Measurements from ENCODE around the gene RPS6KL1.

RPS6KL1 gene

DNA sequence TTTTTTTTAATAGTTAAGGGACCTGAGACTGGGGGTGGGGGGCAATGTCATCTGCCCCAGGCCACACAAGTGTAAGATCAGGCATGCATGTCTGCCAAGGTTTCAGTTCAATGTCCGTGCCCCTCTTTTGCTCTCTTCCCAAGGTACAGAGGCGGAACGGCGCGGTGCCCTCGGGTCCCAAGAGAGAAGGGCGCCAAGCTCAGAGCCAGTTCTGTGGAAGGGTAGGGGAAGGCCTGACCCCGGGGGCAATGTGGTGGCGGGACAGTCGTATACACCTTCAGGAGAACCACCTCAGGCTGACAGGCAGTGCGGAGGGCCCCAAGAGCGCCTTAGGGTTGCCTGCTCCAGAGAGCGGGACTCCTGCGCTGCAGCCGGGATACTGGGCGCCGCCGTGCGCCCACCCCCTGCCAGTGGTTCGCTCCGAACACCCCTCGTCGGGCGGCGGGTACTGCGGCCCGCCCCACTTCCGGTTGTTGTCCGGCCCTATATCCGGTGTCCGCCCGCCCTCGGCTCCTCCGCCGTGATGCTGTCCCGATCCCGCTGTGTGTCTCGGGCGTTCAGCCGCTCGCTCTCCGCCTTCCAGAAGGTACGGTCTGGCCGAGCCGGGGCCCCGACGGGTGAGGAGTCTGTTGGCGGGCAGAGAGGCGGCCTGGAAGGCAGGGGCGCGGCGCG, 41.5 kb downstream of the RPS6KL1 start, which contains the start of gene DLST:
Gene DLST (plus strand): TSS at position 486 of the 672 bp plus-strand sequence. CDS start 38 bp downstream, at position 524.
- DNase-seq: peak; percentile 83

DNA sequence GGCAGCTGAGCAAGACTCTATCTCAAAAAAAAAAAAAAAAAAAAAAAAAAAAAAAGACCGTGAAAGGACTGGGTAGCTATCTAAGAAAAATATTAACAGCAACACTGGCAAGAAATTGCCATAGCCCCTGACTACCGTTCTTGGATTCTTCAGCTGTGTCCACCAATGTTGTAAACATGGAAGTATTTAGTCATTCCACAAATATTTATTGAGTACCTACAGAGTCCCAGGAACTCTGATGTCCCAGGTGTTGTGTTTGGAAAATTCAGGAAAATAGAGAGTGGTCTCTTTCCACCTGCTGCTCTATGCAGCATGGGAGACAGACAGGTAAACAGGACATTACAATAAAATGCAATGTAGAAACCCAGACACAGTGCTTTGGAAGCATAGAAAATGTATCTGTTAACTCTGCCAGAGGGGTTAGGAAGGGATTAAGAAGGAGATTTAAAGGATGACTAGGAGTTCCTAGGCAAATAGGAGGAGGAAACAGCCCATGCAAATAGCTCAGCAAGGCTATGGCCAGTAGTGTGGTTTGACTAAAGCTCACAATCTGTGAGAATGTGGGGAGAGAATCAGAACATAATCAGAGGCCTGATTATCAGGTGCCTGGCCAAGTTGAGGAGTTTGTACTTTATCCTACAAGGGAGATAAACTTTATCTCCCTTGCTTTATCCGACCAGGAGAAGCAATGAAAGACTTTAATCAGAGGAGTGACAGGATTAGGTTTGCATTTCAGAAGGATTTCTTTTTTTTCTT, 43.5 kb downstream of the RPS6KL1 start:
- no peak for DNase-seq

DNA sequence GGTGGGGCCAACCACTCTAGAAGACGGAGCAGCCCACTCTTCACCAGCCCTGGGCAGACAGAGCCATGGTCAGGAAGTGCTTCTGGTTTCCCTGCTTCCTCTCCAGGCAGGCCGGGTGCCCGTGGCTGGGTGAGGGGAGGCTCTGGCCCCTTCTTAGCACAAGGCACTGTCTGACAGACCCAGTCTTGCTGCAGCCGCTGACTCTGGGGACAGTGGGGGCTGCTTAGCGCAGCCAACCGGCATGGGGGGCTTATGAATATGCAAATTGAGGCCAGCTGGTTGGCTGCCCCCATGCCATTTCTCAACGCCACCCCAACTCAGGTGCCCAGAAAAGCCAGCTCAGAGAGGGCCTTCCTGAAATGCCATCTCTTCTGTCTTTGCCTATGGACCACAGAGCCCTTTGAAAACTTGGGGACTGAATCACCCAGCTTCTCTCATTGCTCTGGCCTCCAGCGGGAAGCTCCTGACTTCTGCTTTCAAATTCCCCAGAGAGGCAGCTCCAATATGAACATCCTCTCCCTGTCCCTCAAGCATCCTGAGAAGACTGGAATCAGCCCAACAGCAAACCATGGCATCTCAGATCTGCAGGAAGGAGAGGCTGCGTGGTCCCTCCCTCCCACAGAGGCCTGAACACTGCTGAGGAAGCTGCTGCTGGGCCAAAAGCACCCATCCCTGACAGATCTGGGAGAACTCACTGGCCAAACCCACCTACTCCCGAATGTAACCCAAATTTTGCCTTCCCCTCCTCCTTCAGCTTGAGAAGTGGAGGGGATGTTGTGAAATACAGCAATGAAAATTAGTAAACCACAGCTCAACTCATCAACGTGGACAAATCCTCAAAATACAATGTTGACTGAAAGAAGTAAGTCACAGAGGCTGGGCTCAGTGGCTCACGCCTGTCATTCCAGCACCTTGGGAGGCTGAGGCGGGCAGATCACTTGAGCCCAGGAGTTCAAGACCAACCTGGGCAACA, 46.8 kb downstream of the RPS6KL1 start, which contains the start of gene PROX2:
Gene PROX2 (minus strand): TSS at position 205 of the 973 bp plus-strand sequence. CDS start 12,311 bp downstream, outside the sequence.
- DNase-seq: peak; percentile 26

GRCh38 chr14:74875204-74875603, 47.9 kb downstream of the RPS6KL1 start:
- DNase-seq: no peak

DNA sequence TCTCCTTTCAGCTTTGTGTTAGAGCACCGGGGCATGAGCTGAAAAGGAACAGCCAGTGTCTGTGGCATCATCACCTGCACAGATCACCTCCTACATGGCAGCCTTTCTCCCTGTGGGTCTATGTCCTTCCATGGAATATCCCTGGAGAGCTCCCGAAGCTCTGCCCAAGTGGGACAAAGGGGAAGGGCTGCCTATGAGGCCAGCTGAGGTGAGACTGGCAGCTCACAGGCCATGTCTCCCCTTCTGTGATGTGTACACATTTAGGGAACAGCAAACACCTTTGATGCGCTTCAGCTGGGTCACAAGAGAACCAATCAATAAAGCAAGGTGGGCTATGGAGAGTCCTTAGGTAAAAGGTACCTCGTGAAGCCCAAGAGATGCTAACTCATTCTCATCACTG, 51.2 kb downstream of the RPS6KL1 start:
- DNase-seq: no peak

DNA sequence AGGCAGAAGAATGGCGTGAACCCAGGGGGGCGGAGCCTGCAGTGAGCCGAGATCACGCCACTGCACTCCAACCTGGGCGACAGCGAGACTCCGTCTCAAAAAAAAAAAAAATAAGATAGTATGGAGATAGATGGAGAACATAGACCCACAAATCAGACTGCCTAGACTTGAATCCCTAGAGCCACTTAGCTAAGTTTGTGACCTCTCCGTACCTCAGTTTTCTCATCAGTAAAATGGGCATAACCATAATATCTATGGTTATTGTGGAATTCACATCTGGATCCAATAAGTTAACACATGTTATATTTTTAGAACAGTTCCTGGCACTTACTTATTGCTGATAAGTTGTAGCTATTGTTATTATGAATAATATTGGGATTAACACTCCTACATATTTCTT, 54.3 kb downstream of the RPS6KL1 start:
- DNase-seq: no peak

- DNase-seq: peak; percentile 42
These were observed 55.4 kb downstream of the RPS6KL1 start for GRCh38 chr14:74867673-74868072.

GRCh38 chr14:74866708-74867389, 56.2 kb downstream of the RPS6KL1 start:
- no peak for DNase-seq

DNA sequence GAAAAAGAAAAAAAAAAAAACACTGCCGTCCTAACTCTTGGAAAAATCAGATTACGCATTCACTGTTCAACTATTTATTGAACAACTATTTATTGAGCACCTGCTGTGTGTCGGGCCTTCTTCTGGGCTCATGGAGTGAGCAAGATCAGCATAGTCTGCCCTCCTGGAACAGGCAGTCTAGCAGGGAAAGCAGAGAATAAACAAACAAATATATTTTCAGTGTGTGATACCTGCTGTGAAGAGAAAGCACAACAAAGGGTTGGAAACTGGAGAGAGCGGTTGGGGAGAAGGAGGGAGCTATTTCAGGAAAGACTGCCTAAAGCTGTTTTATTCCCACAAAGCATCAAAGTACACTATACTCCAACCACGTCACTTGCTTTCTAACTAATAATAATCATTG, 57.9 kb downstream of the RPS6KL1 start:
- DNase-seq: no peak

- no peak for DNase-seq
These were observed 58.9 kb downstream of the RPS6KL1 start for GRCh38 chr14:74864198-74864597.

GRCh38 chr14:74863274-74863673, 59.8 kb downstream of the RPS6KL1 start:
- DNase-seq: no peak

GRCh38 chr14:74861734-74862090, 61.3 kb downstream of the RPS6KL1 start:
- no peak for DNase-seq

GRCh38 chr14:74860899-74861733, 61.9 kb downstream of the RPS6KL1 start:
- peak; percentile 96 for DNase-seq

DNA sequence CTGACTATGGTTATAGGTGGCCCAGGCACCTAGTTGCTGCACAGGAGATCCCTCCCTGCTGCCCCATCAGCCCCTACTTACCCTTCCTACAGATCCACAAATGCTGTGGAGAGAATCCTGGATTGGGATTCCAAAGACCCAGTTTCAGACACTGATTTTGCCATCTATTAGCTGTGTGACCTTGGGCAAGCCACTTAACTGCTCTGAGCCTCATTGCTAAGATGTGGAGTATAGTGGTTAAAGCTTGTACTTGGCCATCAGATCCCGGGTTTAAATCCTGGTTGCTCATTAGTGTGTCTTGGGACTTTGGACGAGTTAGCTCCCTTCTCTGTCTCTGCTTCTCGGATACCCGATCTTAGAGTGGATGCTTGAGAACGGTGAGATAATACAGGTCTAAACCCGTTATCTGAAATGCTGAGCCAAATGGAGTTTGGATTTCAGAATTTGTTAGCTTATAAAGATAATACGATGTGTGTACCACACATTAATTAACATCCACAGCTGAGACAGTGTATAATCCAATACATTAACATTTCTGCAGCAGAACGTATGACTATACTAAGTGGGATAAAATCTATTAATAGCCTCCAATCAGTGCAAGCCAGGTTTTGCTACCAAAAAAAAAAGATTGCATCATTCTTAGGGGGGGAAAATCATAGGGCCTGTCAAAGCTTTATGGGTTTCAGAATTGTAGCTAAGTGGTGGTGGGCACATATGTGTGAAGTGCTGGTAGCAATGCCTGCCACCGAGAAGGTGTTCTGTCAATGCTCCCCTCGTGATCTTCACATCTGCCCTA, 63.1 kb downstream of the RPS6KL1 start:
- DNase-seq: no peak

DNA sequence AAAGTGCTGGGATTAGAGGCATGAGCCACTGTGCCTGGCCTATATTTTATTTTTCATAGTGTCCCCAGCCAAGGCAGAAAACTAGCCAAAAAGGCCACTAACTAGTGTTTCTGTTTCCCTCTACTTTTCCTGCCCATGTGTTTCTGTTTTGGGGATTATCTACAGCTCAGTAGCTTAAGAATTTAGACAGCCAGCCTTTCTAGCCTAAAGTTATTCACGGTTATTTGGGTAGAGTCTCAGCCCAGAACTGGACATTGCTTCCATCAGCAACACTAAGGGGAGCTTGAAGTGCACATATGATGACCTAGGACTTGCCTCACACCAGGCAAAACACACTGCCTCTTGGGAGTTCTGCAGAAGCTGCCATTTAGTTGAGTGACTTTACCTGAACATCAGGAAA, 65.0 kb downstream of the RPS6KL1 start:
- no peak for DNase-seq

DNA sequence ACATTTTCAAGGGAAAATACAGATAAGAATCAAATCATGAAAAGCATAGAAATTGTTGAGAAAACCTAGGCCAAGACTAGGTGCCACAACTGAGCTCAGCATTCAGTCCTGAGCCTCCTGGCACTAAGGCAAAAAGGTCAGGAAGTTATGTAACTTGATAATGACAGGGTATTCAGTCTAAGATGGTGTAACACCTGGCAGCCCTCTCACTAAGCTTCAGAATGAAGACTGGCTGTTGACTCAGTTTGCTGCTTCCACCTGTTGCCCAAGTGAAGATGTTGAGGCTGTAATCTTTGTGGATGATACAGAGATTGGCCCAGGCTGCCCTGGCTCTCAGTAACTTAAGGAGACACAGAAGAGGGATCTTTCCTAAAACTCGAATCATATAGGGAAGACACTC, 66.7 kb downstream of the RPS6KL1 start:
- no peak for DNase-seq

DNA sequence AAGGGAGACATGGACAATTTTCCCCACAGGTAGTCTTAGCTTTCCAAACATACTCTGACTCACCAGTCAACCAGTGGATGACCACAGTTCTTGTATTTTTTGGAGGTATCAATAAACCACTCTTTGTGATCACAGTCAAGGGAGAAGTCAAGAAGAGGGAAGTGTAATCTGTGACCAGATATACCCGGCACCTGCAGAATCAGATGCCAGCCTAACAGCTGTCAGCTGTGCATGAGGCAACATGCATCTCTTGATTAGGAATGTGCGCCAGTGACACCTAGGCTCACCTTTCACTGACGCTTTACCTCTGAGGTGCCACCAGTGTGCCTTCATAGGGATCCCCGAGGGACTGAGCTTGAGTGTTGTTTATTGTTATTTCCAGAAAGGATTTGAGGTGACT, 67.1 kb downstream of the RPS6KL1 start:
- DNase-seq: no peak

DNA sequence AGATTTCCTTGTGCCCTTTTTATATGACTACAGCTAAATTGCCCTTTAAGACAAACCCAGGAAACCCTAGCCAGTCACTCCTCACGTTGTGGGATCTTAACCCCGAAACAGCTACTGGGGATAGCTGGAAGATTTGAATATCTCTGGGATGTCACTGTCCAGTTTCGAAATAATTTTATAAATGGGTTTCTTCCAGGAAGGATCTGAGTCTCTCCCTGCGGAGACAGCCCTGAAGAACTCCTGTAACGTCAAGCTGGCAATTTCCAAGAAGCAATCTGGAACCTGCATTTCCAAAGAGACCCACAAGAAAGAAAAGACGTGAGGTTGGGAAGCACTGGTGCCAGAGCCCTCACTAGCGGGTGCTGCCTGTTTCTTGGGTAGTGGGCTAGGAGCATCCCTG, 68.0 kb downstream of the RPS6KL1 start:
- DNase-seq: no peak
